D341Med (cell line): Measurements from ENCODE around the gene ENOX2.
"Not testable (repeated sequence)": the region's sequence is repeated elsewhere in the genome, so short reads cannot be mapped to it uniquely, and the experiment has no call there.

Source experiments
- DNase-seq: peaks from one replicate; pipeline ENCODE4 v3.0.0; 2012; ENCODE audit warnings: low spot score

ENOX2 gene

GRCh38 chrX:130902783-130903613 is at the start of gene ENOX2:
Gene ENOX2, minus strand, starts transcription at chrX:130903209. Its CDS starts 199,993 bp downstream, at chrX:130703216.
- peak; percentile 83 for DNase-seq

GRCh38 chrX:130952266-130953043 is 49.4 kb upstream of the ENOX2 start:
- DNase-seq: no peak

- DNase-seq: no peak
Observed at GRCh38 chrX:130944230-130944629, 41.2 kb upstream of the ENOX2 start.

GRCh38 chrX:130937101-130937500 is 34.1 kb upstream of the ENOX2 start:
- DNase-seq: no peak

- DNase-seq: no peak
Observed at GRCh38 chrX:130933358-130933757, 30.3 kb upstream of the ENOX2 start.

- not testable (repeated sequence) for DNase-seq
Observed at GRCh38 chrX:130920405-130920804, 17.4 kb upstream of the ENOX2 start.

- DNase-seq: not testable (repeated sequence)
Observed at GRCh38 chrX:130919676-130920075, 16.7 kb upstream of the ENOX2 start.

- DNase-seq: not testable (repeated sequence)
Observed at GRCh38 chrX:130918498-130918897, 15.5 kb upstream of the ENOX2 start.

GRCh38 chrX:130916636-130917422 is 13.8 kb upstream of the ENOX2 start:
- DNase-seq: peak; percentile 56

GRCh38 chrX:130915302-130915701 is 12.3 kb upstream of the ENOX2 start:
- no peak for DNase-seq

- peak; percentile 16 for DNase-seq
Observed at GRCh38 chrX:130909469-130910136, 6.6 kb upstream of the ENOX2 start.

- DNase-seq: no peak
Observed at GRCh38 chrX:130906776-130907175, 3.8 kb upstream of the ENOX2 start.

- DNase-seq: no peak
Observed at GRCh38 chrX:130902446-130902782, 595 bp downstream of the ENOX2 start.

GRCh38 chrX:130896802-130897501 is 6.1 kb downstream of the ENOX2 start:
- DNase-seq: peak; percentile 18

GRCh38 chrX:130896026-130896425 is 7.0 kb downstream of the ENOX2 start:
- DNase-seq: no peak

- DNase-seq: no peak
Observed at GRCh38 chrX:130895299-130895698, 7.7 kb downstream of the ENOX2 start.

GRCh38 chrX:130893356-130894085 is 9.5 kb downstream of the ENOX2 start:
- DNase-seq: no peak

- no peak for DNase-seq
Observed at GRCh38 chrX:130887376-130887775, 15.6 kb downstream of the ENOX2 start.

GRCh38 chrX:130885996-130886395 is 17.0 kb downstream of the ENOX2 start:
- no peak for DNase-seq

- no peak for DNase-seq
Observed at GRCh38 chrX:130885508-130885907, 17.5 kb downstream of the ENOX2 start.

GRCh38 chrX:130884627-130885026 is 18.4 kb downstream of the ENOX2 start:
- no peak for DNase-seq
